Ovary (tissue), 3 donors: ENCODE data around the gene KIAA1217.

ENCODE experiments used
- CTCF ChIP-seq, 3 donors: fragments of 450-650 bp in 2 of 3; fragments of 200-600 bp in 1 of 3; IDR thresholded peaks; one replicate each; pipeline versions ENCODE4 v1.5.1 to v1.8.0; 2016 to 2022; ENCODE audit warnings: antibody characterized with exemption in 3 of 3, mild to moderate bottlenecking in 1 of 3
- POLR2A ChIP-seq: fragments of 450-650 bp; IDR thresholded peaks from one replicate; pipeline ENCODE4 v1.6.1; 2017; ENCODE audit warnings: antibody characterized with exemption, mild to moderate bottlenecking, moderate library complexity
- donor health status: DM: no; HTN: no; CAD: no.

- no peak for TF ChIP-seq CTCF (IDR thresholded peaks at IDR 0.05)
- TF ChIP-seq POLR2A, result no peak
Measured at GRCh38 chr10:24278176-24278889, 69.4 kb downstream of the KIAA1217 start.
